GM18861 (cell line): ENCODE results near the gene CCNI.

ENCODE experiments used
- ATAC-seq: cut with Tn5 transposase; IDR thresholded peaks from one replicate; pipeline ENCODE4 v1.9.1; 2021; ENCODE audit not compliant: unreplicated experiment

Gene CCNI

GRCh38 chr4:77007358-77008230, 68.2 kb downstream of the CCNI start:
- ATAC-seq = no peak

DNA sequence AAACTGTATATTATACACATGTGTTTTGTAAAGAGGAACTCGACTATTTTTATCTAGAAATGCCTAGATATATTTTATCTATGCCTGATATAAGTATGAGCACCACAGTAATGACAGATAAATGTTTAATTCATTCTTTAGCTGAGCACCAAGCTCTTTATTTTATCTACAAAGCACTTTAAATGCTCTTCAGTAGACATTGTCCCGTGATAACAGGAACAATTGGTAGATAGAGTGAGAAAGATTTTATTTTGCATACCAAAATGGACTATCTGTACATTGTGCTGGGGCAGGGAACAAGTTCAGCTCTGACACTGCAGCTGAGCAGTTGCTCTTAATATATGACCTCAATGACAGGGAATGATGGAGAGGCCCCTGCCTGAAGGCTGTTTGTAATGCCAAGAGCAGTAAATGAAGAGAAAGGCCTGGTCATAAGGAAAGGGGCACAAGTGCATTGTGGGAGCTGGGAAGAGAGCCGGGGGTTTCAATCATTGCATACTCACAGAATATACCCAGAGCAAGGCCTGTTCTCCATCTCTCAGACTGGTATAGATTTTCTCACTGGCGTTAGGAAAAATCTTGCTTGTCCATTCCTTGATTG, 68.9 kb downstream of the CCNI start:
- ATAC-seq = no peak

DNA sequence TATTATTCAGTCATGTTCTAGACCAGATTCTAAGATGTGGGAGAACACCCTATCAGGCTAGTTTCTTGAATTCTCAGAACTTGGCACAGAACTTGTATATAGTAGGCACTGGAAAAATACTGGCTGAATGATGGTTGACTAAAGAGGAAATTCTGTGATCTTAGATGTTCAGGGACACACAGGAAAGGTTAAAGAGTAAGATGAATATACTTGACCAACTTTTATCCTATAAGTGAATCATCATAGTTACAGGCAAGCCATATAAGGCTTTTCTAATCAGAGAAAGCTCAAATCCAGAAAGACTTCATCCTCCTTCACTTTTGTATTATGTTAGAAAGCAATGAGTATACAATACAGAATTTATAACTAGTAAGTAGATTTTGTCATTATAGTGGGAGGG, 72.4 kb downstream of the CCNI start:
- no peak for ATAC-seq

DNA sequence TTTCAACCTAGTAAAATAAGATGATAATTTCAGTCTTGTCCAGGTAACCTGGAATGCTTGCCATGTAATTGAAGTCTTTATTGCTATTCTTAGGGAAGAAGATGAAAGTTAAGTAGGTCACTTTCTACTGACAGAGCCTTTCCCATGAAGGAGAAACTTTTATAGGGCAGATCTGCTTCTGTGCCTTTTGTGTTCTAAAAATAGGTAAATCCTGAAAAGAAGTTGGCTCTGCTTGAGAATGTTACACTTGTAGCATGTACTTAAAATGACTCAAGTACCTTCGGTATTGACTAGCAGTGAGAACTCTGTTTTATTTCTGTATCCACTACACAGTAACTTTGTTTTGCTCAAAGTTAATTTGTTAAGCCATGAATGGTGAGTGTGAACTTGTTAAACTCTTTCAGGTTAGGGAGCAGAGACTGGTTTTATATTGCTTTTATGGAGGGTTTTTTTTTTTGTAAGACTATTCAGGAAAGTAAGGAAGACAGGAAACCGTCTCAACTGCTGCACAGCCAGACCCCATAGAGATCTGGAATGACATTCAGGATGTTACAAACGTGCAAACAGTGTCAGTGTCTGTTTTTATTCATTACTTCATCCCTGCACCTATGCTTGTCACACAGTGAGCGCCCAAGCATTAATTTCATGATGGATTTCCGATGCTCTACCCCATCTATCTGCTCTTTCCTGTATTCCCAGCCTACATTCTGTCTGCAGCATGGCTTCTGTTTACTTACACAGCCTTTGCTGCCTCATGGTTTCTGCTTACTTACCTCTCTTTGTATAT, 73.3 kb downstream of the CCNI start:
- no peak for ATAC-seq

DNA sequence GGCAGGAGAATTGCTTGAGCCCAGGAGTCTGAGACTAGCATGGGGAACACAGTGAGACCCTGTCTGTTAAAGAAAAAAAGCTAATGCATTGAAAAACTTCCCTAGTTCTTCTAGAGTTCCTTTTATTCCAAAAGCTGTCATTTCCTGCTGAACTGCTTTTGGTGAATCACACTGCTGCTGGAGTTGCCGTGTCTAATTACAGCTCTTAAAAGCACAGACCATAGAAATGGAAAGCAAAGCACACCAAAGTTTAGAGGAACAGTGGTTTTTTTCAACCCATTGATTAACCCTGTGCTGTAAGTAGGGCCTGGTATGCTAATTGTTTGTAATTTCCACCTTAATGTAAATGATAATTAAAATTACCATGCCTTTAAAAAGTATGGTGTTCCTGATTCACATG, 73.9 kb downstream of the CCNI start:
- no peak for ATAC-seq

DNA sequence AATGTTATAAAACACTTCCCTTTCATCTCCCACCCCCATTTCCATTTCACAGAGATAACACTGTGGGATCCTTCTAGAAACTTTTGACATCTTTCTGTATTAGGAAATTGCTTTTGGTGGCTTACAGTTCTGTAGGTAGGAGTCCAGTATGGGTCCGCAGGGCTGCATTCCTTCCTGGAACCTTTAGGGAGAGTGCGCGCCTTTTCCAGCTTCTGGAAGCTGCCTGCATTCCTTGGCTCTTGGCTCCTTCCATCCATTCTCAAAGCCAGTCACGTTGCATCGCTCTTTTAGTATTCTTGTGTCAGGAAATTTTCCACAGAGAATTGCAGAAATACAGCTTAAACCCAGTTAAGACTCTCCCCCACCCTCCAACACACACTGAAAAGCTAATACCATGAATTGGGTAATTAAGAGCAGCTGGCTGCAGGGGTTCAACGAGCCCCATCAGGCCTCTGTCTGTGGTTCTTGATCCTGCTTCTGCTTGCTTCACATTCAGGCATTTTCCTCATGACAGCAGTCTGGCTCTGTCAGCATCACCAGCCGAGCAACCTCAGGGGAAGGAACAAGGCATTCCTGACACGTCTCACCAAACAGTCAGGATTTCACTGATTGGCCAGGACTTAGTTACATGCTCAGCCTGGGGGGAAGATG, 77.4 kb downstream of the CCNI start:
- ATAC-seq = no peak

DNA sequence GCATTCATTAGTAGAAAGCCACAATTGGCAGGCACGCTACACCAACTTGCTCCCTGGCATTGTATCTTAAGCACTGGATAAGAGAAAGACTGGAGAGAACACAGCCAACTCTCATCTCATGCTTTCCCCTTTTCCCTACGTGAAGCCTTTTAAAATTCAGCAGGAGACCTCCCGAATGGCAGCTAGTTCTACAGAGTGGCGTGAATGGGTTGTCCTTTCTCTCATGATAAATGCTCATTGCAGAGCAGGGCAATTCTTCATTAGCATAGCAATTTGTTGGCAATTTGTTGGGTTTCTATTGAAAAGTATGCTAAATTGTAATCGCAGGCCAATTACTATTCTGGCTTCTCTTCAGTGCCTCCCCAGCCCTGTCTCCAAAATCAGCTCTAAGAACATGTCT, 78.3 kb downstream of the CCNI start:
- no peak for ATAC-seq
